GM10847 (cell line): ENCODE data around the gene KICS2.

Experiments used
- POLR2A ChIP-seq: IDR thresholded peaks from 2 replicates; pipeline ENCODE4 v1.6.1; 2011; ENCODE audit not compliant: insufficient read length; ENCODE audit errors: extremely low read depth

Gene KICS2

DNA sequence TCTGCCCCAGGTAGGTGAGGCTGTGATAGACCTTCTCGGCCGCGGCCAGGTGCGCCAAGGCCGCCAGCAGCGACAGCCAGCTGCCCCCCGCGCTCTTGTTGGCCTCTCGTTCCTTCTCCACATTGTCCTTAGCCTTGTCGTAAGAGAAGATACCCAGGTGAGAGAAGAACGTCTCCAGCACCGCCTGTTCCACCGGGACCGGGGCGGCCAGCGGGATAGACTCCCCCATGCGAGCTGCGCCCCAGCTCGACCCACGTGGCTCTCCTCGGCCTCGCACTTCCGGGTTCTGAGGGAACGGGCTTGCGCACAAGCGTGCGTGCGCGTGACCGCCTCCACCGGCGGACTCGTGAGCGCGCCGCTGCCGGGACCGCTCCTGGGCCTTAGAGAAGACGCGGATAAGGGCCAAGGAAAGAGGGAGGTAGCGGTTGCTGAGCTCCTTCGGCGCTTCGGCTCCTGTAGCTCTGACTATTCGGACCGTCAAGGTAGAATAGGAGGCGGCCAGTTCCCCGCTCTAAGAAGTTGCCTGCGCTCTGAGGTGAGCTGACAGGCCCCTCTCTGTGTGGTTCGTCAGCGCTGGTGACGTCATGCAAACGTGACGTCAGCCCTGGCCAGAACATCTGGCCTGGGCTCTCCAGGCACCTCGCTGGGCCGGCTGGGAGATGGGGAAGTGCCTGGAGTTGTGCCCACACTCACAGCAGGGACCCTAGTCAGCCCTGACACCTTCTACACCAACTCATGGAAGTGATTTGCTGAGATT lies at the start of gene KICS2:
Gene KICS2 (minus strand): TSS at position 288 of the 757 bp plus-strand sequence. CDS start 59 bp downstream, at position 229.
- TF ChIP-seq POLR2A: peak; percentile 80

DNA sequence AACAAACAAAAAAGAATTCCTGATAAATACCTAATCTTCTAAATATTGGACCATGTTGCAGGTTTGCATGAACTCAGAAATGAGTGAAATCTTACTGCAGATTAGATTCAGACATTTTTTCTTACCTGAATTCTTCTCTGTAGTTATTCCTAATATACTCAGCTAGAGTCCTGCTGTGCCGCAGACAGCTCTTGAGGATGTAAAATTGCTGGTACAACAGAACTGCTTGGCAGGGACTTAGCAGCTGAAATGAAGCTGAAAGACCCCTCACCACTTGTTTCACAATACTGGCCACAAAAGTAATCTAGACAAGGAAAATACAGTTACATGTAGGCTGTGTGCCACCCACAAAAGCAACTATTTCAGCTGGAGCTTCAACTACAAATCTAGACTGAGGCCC lies 48.3 kb upstream of the KICS2 start:
- TF ChIP-seq POLR2A: no peak

DNA sequence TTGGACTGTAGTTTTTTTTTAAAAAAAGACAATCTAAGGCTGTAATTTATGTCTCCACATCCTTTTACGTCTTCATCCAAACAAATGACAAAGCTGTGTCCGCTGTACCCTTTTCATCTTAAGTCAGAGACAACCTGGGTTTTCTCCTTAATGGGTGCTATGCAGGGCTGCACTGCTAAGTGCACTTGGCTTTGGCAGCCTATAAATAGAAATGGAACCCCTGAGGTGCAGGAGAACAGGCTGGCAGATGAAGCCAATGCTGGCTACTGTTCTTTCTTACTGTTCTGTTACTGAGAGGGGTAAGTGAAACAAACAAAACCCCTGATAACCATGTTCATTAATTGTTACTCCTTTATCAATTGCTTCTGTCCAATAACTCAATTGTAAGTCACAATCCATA lies 47.1 kb upstream of the KICS2 start:
- no peak for TF ChIP-seq POLR2A

DNA sequence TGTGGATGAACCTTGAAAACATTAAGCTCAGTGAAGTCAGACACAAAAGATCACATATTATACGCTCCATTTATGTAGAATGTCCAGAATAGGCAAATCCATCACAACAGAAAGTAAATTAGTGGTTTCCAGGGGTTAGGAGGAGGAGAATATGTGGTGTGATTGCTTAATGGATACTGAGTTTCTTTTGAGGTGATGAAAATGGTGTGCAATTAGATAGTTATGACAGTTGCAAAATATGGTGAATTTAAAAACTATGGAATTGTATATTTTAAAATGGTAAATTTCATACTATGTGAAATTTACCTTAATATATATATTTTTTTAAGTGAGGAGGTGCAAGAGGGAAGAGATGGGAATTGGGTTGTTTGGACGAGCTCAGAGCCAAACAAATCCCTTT lies 46.3 kb upstream of the KICS2 start:
- TF ChIP-seq POLR2A: no peak

DNA sequence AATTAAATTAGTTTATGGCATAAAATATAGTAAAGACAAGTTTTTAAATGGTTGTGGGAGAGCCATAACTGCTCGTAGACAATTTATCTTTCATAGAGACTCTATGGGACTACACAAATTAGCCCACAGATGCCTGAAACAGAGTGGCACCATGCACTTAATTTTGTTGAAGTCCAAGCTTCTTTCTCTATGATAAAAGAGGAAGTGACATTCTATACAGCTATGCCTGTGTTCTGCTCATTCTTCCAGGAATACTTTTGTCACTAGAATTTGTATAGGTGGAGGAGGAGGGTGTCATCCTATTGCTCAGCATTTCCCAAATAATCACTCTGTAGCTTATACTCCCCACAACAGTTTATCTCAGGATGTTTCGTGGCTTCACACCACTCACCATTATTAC lies 43.7 kb upstream of the KICS2 start:
- no peak for TF ChIP-seq POLR2A

DNA sequence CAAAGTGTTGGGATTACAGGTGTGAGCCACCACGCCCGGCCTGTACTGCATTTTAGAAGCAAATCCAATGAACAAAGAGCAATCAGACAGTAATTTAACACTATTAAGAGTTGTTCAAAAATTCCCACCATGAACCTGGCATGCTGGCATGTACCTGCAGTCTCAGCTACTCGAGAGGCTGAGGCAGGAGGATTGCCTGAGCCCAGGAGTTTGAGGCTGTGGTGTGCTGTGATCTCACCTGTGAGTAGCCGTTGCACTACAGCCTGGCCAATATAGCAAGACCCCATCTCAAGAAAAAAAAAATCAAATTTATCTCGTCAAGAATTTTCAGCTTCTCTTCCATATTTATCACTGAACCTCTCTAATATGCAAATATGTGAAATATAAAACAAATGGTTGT lies 39.7 kb upstream of the KICS2 start:
- TF ChIP-seq POLR2A: no peak

DNA sequence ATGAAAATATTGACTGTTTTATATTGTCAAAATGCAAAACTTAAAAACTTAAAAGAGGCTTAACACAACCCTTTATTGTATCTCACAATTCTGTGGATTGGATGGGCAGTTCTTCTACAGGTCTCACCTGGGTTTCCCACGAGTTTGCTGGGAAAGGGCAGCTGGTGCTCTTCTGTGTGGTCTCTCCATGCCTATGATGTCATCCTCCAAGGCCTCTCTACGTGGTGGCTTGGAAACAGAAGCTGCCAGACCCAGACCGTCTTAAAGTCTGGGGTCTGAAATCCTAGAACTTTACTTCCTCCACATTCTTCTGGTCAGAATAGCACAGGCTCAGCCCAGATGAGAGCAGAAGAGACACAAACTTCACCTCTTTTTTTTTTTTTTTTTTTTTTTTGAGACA lies 36.5 kb upstream of the KICS2 start:
- TF ChIP-seq POLR2A: no peak

DNA sequence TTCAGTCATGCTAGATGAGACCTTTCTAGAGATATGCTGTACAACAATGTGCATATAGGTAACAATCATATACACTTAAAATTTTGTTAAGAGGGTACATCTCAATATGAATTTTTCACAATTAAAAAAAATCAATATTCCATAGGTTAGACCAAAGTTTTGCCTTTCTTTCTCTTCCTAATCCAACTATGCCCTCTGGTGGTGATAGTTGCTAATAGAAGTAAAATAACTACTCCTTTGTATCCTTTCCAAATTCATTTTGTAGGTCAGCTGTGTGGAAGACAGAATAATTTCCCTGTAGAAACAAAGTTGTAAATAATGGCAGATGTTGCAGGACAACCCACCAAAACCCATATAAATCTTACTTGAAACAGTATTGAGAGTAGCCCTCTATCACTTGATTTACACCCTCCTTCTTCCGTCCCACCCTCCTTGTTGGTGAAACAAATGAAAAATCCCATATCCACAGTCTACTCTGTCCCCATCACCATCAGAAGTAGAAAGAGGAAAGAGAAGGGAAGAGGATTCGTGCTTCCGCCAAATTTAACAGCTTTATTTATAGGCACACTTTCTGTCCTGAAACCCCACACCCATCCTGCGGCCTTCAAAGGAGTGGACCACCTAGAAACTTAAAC lies 34.2 kb upstream of the KICS2 start:
- TF ChIP-seq POLR2A: no peak

DNA sequence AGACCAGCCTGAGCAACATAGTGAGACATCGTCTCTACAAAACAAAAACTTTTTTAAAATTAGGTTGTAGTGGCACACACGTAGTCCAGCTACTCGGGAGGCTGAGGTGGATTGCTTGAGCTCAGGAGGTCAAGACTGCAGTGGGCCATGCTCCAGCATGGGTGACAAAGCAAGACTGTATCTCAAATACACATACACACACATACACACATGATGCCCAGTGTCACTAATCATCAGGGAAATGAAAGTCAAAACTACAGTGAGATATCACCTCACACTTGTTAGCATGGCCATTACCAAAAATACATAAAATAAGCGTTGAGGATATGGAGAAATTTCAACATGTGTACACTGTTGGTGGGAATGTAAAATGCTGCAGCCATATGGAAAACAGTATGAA lies 33.2 kb upstream of the KICS2 start:
- TF ChIP-seq POLR2A: no peak

DNA sequence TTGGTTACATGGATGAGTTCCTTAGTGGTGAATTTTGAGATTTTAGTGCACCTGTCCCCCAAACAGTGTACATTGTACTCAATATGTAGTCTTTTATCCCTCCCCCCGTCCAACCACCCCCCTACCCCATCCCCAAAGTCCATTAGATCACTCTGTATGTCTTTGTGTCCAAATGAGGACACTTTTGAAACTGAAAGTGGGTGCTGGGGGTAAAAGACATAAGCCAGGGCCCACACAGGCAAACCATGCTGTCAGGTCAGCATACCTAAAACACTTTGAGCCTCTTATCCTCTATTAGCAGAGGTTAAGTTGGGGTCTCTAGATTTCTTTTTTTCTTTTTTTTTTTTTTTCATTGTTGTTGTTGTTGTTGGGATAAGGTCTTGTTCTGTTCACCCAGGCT lies 31.3 kb upstream of the KICS2 start:
- TF ChIP-seq POLR2A: no peak

DNA sequence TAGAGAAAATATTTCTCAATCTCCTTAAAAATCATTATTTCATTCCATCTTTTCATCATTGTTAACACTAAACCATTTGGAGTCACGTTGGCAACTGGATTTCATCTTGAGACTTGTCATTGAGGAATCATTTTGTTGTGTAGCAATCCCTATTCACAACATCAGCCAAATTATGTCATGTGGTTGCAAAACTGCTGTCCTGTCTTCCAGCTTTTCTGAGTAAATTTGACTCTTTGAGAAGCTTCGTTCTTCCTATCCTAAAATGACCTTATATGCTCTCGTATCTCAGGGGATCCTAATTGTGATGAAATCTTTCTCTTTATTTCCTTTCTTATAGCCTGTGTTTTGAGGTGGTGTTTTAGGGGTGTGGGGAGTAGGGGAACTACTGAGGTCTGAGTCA lies 30.6 kb upstream of the KICS2 start:
- TF ChIP-seq POLR2A: no peak

DNA sequence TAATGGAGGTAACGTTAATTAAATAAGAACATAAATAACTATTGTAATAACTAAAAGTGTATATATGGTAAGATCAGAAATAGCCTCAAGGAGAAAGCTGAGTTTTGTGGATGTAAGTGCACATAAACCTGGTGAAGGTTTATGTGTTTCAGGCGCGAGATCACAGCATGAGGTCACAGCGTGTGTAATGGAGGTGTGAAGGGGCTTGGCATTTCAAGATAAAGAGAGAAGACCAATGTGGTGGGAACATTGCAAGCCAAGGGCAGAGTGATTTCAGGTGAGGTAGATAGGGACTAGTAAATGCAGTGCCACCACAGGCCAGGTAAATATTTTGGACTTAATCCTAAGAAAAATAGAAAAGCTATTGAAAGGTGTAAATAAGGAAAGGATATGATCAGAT lies 21.7 kb upstream of the KICS2 start:
- no peak for TF ChIP-seq POLR2A

DNA sequence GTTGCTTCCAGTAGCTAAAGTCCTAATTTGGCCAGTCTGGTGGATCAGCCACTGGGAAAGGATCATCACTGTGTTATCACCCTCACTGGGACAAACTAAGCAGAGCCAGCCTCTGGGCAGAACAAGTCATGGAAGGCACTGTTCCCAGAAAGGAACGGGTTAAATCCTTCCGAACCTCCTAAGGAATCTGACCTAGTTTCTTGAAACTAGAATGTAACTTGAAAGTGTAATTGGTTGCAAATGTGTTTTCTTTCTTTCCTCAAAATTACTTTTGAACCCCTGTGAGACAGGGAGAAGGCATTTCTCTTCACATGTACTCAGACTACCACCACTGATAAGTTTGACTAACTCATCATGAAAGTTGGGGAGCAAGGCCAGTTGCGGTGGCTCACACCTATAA lies 18.7 kb upstream of the KICS2 start:
- no peak for TF ChIP-seq POLR2A

DNA sequence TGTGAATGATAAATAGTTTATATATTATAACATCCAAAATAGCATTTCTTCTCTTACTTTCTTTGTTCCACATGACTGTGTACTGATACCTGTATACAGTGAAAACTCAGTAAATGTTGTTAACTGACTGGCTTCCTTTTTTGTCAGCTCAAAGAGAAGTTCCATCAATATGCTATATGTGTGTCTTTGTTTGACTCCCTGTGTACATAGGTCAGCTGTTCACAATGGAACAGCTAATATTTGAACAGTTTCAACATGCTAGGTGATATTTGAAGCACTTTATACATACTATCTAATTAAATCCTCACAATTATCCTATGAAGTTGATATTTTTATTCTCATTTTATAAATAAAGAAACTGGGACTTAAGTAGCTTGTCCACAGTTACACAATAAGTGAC lies 15.3 kb upstream of the KICS2 start:
- no peak for TF ChIP-seq POLR2A

DNA sequence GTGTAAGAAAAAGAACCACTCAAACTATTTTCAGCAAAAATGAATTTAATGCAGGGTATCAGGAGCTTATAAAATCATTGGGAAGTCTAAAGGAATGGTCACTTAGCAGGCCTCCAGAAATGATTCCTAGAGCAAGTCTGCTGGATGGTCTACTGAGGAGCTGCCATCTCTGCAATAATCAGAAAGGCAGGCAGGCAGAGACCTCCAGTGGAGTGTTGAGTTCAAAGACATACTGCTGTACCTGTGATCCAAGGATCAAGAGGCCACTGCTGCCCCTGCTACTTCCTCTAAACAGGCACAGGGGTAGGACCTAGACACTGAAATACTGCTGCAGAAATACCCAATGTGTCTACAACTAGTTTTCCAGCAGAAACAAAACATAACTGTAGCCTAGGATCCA lies 14.5 kb upstream of the KICS2 start:
- no peak for TF ChIP-seq POLR2A

DNA sequence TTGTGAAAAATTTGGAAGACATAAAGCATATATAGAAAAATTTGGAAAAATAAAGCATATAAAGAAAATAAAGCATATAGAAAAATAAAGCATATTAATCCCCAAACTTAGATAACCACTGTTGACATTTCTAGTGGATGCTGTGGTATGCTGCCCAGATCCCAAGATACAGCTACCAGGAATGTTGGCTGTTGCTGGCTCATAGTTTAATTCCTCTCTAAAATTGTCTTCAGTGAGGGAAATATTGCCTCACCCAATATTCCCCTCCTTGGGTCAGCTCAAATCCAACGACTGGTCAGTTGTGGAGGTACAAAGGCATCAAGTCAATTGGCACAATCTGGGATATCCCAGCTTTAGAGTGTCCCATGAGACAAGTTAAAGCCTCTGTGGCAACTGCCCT lies 10.1 kb upstream of the KICS2 start:
- TF ChIP-seq POLR2A: no peak

DNA sequence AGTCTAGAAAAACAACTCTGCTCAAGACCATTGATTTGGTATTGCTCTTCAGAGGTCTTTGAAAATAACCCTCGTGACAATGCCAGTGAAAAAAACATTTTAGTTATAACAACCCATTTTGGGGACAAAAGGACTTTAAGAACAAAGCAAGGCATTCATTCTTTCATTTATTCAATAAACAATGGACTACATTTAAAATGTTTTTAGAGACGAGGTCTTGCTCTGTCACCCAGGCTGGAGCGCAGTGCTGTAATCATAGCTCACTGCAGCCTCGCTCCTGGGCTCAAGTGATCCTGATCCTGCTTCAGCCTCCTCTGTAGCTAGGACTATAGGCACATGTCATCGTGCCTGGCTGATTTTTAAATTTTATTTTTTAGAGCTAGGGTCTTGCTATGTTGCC lies 7.7 kb upstream of the KICS2 start:
- TF ChIP-seq POLR2A: no peak
